IgD-negative memory B cell (primary cell): ENCODE data around the gene PRPF38A. TPM values are rescaled to one million over a fixed set of nuclear protein-coding genes. Genes with fewer than 3 reads are reported as not detected.

Experiments
- H3K27ac Mint-ChIP-seq, 3 donors: one replicate each; pipeline ENCODE4 v1.8.0; 2020 to 2022; ENCODE audit warnings: mild to moderate bottlenecking in 3 of 3, mixed read lengths in 3 of 3, moderate library complexity in 1 of 3
- H3K27me3 Mint-ChIP-seq: one replicate; pipeline ENCODE4 v1.8.0; 2021; ENCODE audit warnings: mixed read lengths
- H3K36me3 Mint-ChIP-seq: one replicate; pipeline ENCODE4 v1.8.0; 2020; ENCODE audit warnings: mild to moderate bottlenecking, mixed read lengths
- H3K4me1 Mint-ChIP-seq, 3 donors: one replicate each; pipeline ENCODE4 v1.8.0; 2020 to 2022; ENCODE audit warnings: mixed read lengths in 3 of 3, mild to moderate bottlenecking in 1 of 3
- H3K4me3 Mint-ChIP-seq, 4 donors: one replicate each; pipeline ENCODE4 v1.8.0; 2020 to 2022; ENCODE audit warnings: mild to moderate bottlenecking in 4 of 4, mixed read lengths in 4 of 4, moderate library complexity in 3 of 4
- H3K9me3 Mint-ChIP-seq, 3 donors: one replicate each; pipeline ENCODE4 v1.8.0; 2020 to 2021; ENCODE audit warnings: mixed read lengths in 3 of 3, mild to moderate bottlenecking in 1 of 3
- polyA plus RNA-seq: library from polyadenylated mRNA; unstranded; fragments of 300-500 nt; fragmentation: Illumina TruSeq; gene quantifications from one replicate; pipeline ENCODE4 v1.2.3, GENCODE V29; 2021

Gene PRPF38A
- 35.6 TPM for polyA plus RNA-seq

- peak within 1 kb of the TSS; percentile 91 to 100 (median 99) for H3K27ac Mint-ChIP-seq
- no peaks in the 10 kb centered on the region for H3K9me3 Mint-ChIP-seq
- H3K4me3 Mint-ChIP-seq = peak within 1 kb of the TSS; percentile 97 to 99 (median 99)
- no peaks in the 10 kb centered on the region for H3K27me3 Mint-ChIP-seq
- peaks cover 18 to 28% (median 20%) of the 10 kb centered on the region in 3 donors for H3K4me1 Mint-ChIP-seq
- H3K36me3 Mint-ChIP-seq = no peaks in the 10 kb centered on the region
These were observed at the start of gene PRPF38A, which contains the start of gene ORC1 for GRCh38 chr1:52404116-52404974. Gene PRPF38A, plus strand, starts transcription at chr1:52404602. Its CDS starts 148 bp downstream, at chr1:52404750. Gene ORC1, minus strand, starts transcription at chr1:52404423. Its CDS starts 2,200 bp downstream, at chr1:52402223.

- no peaks in the 10 kb centered on the region for H3K9me3 Mint-ChIP-seq
- H3K27me3 Mint-ChIP-seq = no peaks in the 10 kb centered on the region
- peaks cover 0 to 1% (median 0%) of the 10 kb centered on the region in 3 donors for H3K4me1 Mint-ChIP-seq
- H3K4me3 Mint-ChIP-seq = no peak overlapping the region
- peaks cover 5% of the 10 kb centered on the region for H3K36me3 Mint-ChIP-seq
- no peak overlapping the region for H3K27ac Mint-ChIP-seq
These were observed 49.0 kb upstream of the PRPF38A start for GRCh38 chr1:52355436-52355835.

- no peaks in the 10 kb centered on the region for H3K27me3 Mint-ChIP-seq
- H3K9me3 Mint-ChIP-seq = no peaks in the 10 kb centered on the region
- no peak overlapping the region for H3K27ac Mint-ChIP-seq
- no peak overlapping the region for H3K4me3 Mint-ChIP-seq
- H3K4me1 Mint-ChIP-seq = peaks cover 0 to 1% (median 0%) of the 10 kb centered on the region in 3 donors
- peaks cover 5% of the 10 kb centered on the region for H3K36me3 Mint-ChIP-seq
These were observed 48.4 kb upstream of the PRPF38A start for GRCh38 chr1:52355847-52356505.

GRCh38 chr1:52356818-52357355 lies 47.5 kb upstream of the PRPF38A start:
- H3K9me3 Mint-ChIP-seq = no peaks in the 10 kb centered on the region
- no peak overlapping the region for H3K4me3 Mint-ChIP-seq
- peaks cover 0 to 4% (median 0%) of the 10 kb centered on the region in 3 donors for H3K4me1 Mint-ChIP-seq
- no peaks in the 10 kb centered on the region for H3K27me3 Mint-ChIP-seq
- H3K36me3 Mint-ChIP-seq = peaks cover 9% of the 10 kb centered on the region
- no peak overlapping the region for H3K27ac Mint-ChIP-seq

- no peak overlapping the region for H3K27ac Mint-ChIP-seq
- peaks cover 9% of the 10 kb centered on the region for H3K36me3 Mint-ChIP-seq
- no peak overlapping the region for H3K4me3 Mint-ChIP-seq
- no peaks in the 10 kb centered on the region for H3K9me3 Mint-ChIP-seq
- H3K27me3 Mint-ChIP-seq = no peaks in the 10 kb centered on the region
- H3K4me1 Mint-ChIP-seq = peaks cover 0 to 5% (median 0%) of the 10 kb centered on the region in 3 donors
These were observed 47.0 kb upstream of the PRPF38A start for GRCh38 chr1:52357397-52357796.

- no peak overlapping the region for H3K4me3 Mint-ChIP-seq
- peaks cover 9% of the 10 kb centered on the region for H3K36me3 Mint-ChIP-seq
- H3K4me1 Mint-ChIP-seq = peaks cover 1 to 8% (median 2%) of the 10 kb centered on the region in 3 donors
- H3K27ac Mint-ChIP-seq = no peak overlapping the region
- no peaks in the 10 kb centered on the region for H3K27me3 Mint-ChIP-seq
- no peaks in the 10 kb centered on the region for H3K9me3 Mint-ChIP-seq
These were observed 45.4 kb upstream of the PRPF38A start for GRCh38 chr1:52358851-52359497.

GRCh38 chr1:52359676-52360594 lies 44.5 kb upstream of the PRPF38A start:
- no peak overlapping the region for H3K4me3 Mint-ChIP-seq

GRCh38 chr1:52360595-52360968 lies 43.8 kb upstream of the PRPF38A start:
- peaks cover 13 to 19% (median 15%) of the 10 kb centered on the region in 3 donors for H3K4me1 Mint-ChIP-seq
- peaks cover 9% of the 10 kb centered on the region for H3K36me3 Mint-ChIP-seq
- H3K9me3 Mint-ChIP-seq = no peaks in the 10 kb centered on the region
- H3K27ac Mint-ChIP-seq = no peak overlapping the region
- no peaks in the 10 kb centered on the region for H3K27me3 Mint-ChIP-seq
- no peak overlapping the region for H3K4me3 Mint-ChIP-seq

More at GRCh38 chr1:52359676-52360594, 44.5 kb upstream of the PRPF38A start:
- H3K9me3 Mint-ChIP-seq = no peaks in the 10 kb centered on the region
- H3K36me3 Mint-ChIP-seq = peaks cover 9% of the 10 kb centered on the region
- no peaks in the 10 kb centered on the region for H3K27me3 Mint-ChIP-seq
- H3K4me1 Mint-ChIP-seq = peaks cover 6 to 15% (median 8%) of the 10 kb centered on the region in 3 donors
- H3K27ac Mint-ChIP-seq = no peak overlapping the region

- Mint-ChIP-seq H3K36me3 (peaks cover 7% of the 10 kb centered on the region), H3K9me3 (no peaks in the 10 kb centered on the region), H3K4me1 (peaks cover 26 to 28% (median 27%) of the 10 kb centered on the region in 3 donors), H3K27me3 (no peaks in the 10 kb centered on the region), H3K4me3 (peak overlapping the region; percentile 75 to 98 (median 94)), H3K27ac (peak overlapping the region in 2 of 3 donors; percentile 86 to 96)
These were observed 40.1 kb upstream of the PRPF38A start for GRCh38 chr1:52364235-52364839.

GRCh38 chr1:52365071-52365745 lies 39.2 kb upstream of the PRPF38A start:
- Mint-ChIP-seq H3K27me3 (no peaks in the 10 kb centered on the region), H3K9me3 (no peaks in the 10 kb centered on the region), H3K4me1 (peaks cover 26 to 29% (median 28%) of the 10 kb centered on the region in 3 donors)

GRCh38 chr1:52365746-52366516 lies 38.5 kb upstream of the PRPF38A start, which contains the start of gene CC2D1B:
Gene CC2D1B, minus strand, starts transcription at chr1:52366205. Its CDS starts 1,585 bp downstream, at chr1:52364620.
- Mint-ChIP-seq H3K27ac (peak within 1 kb of the TSS; percentile 93 to 98 (median 96)), H3K27me3 (no peaks in the 10 kb centered on the region), H3K36me3 (peaks cover 4% of the 10 kb centered on the region), H3K4me1 (peaks cover 26 to 29% (median 28%) of the 10 kb centered on the region in 3 donors), H3K9me3 (no peaks in the 10 kb centered on the region), H3K4me3 (peak within 1 kb of the TSS; percentile 91 to 98 (median 97))

More at GRCh38 chr1:52365071-52365745, 39.2 kb upstream of the PRPF38A start:
- H3K4me3 Mint-ChIP-seq = peak overlapping the region; percentile 91 to 98 (median 97)
- peaks cover 4% of the 10 kb centered on the region for H3K36me3 Mint-ChIP-seq
- H3K27ac Mint-ChIP-seq = peak overlapping the region; percentile 93 to 98 (median 96)

GRCh38 chr1:52366517-52366827 lies 37.9 kb upstream of the PRPF38A start:
- Mint-ChIP-seq H3K27me3 (no peaks in the 10 kb centered on the region), H3K36me3 (peaks cover 3% of the 10 kb centered on the region), H3K9me3 (no peaks in the 10 kb centered on the region), H3K4me3 (peak overlapping the region; percentile 91 to 98 (median 97)), H3K27ac (peak overlapping the region; percentile 93 to 98 (median 96)), H3K4me1 (peaks cover 26 to 29% (median 28%) of the 10 kb centered on the region in 3 donors)
